Measurements from ENCODE around the gene OPCML.

The OPCML gene

GRCh38 chr11:132981131-132981956 lies 551.0 kb downstream of the OPCML start:
- no peak overlapping the region for H3K27ac ChIP-seq (ENCODE audit: low read length)
- no peaks in the 10 kb centered on the region for H3K4me1 ChIP-seq (ENCODE audit: low read length)
- H3K36me3 ChIP-seq (replicated peaks; ENCODE audit: insufficient read depth, low read length): no peaks in the 10 kb centered on the region
- H3K79me2 ChIP-seq (ENCODE audit: low read length): no peaks in the 10 kb centered on the region
- no peak overlapping the region for H2AFZ ChIP-seq (ENCODE audit: low read length)
- TF ChIP-seq CTCF (IDR thresholded peaks at IDR 0.05; ENCODE audit: low read length): no peak
- TF ChIP-seq EZH2phosphoT487 (IDR thresholded peaks at IDR 0.05; ENCODE audit: low read length): no peak
- TF ChIP-seq EZH2 (optimal IDR thresholded peaks at IDR 0.05; ENCODE audit: low read depth, low read length): no peak
- H3K4me3 ChIP-seq (ENCODE audit: low read length): no peak overlapping the region
- no peaks in the 10 kb centered on the region for H4K20me1 ChIP-seq (ENCODE audit: insufficient read depth, low read length)
- H3K4me2 ChIP-seq (ENCODE audit: low read depth, low read length): no peak overlapping the region
- no peaks in the 10 kb centered on the region for H3F3A ChIP-seq (ENCODE audit: insufficient read depth, low read length)
- no peak overlapping the region for H3K9ac ChIP-seq (ENCODE audit: low read length)
- no peak for DNase-seq
- H3K27me3 ChIP-seq (replicated peaks; ENCODE audit: insufficient read depth, low read length): no peaks in the 10 kb centered on the region
- no peaks in the 10 kb centered on the region for H3K9me2 ChIP-seq (replicated peaks; ENCODE audit: insufficient read depth, low read length)
- H3K9me3 ChIP-seq (replicated peaks; ENCODE audit: insufficient read depth, low read length): no peaks in the 10 kb centered on the region

DNA sequence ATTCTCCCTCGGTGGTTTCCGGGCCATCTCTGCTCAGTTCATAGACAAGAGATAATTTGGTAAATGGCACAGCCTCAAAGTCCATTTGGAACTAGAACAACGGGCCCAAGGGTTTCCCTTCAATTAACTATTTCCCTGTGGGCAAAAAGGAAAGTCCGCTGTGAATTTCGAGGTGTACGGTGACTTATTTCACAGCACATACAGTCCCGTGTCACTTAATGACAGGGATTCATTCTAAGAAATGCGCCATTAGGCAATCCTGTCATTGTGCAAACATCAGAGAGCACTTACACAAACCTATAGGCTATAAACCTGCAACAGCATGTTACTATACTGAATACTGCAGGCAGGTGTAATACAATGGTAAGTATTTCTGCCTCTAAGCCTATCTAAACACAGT lies 551.6 kb downstream of the OPCML start:
- H3K79me2 ChIP-seq (ENCODE audit: low read length): no peaks in the 10 kb centered on the region
- DNase-seq: no peak

DNA sequence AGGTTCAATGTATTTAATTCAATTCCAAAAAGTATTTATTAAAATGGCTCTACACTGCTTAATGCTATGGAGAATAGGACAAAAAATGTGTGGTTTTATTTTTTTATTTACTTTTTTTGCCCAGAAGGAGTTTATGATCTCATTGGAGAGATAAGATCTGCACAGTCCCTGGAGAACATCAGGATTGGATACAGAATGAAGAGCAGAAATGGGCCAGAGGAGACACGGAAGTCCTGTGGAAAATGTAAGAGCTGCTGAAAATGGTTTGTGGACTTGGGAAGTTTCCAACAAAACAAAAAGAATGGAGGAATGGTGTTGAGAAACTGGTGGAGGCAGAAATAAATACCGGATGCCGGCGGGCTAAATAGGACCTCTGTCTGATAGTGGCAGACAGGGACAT lies 554.6 kb downstream of the OPCML start:
- H3K36me3 ChIP-seq (replicated peaks; ENCODE audit: insufficient read depth, low read length): no peaks in the 10 kb centered on the region
- no peaks in the 10 kb centered on the region for H3K4me1 ChIP-seq (ENCODE audit: low read length)
- H3K4me3 ChIP-seq (ENCODE audit: low read length): no peak overlapping the region
- H3K27me3 ChIP-seq (replicated peaks; ENCODE audit: insufficient read depth, low read length): no peaks in the 10 kb centered on the region
- H4K20me1 ChIP-seq (ENCODE audit: insufficient read depth, low read length): no peaks in the 10 kb centered on the region
- no peaks in the 10 kb centered on the region for H3K79me2 ChIP-seq (ENCODE audit: low read length)
- no peak overlapping the region for H3K4me2 ChIP-seq (ENCODE audit: low read depth, low read length)
- H3K9ac ChIP-seq (ENCODE audit: low read length): no peak overlapping the region
- no peaks in the 10 kb centered on the region for H3K9me3 ChIP-seq (replicated peaks; ENCODE audit: insufficient read depth, low read length)
- no peak overlapping the region for H2AFZ ChIP-seq (ENCODE audit: low read length)
- TF ChIP-seq CTCF (IDR thresholded peaks at IDR 0.05; ENCODE audit: low read length) (no peak), EZH2phosphoT487 (IDR thresholded peaks at IDR 0.05; ENCODE audit: low read length) (no peak), EZH2 (optimal IDR thresholded peaks at IDR 0.05; ENCODE audit: low read depth, low read length) (no peak)
- H3K9me2 ChIP-seq (replicated peaks; ENCODE audit: insufficient read depth, low read length): no peaks in the 10 kb centered on the region
- no peak for DNase-seq
- H3K27ac ChIP-seq (ENCODE audit: low read length): no peak overlapping the region
- H3F3A ChIP-seq (ENCODE audit: insufficient read depth, low read length): no peaks in the 10 kb centered on the region

More for the DNA sequence above, 551.6 kb downstream of the OPCML start:
- Histone ChIP-seq H2AFZ (ENCODE audit: low read length) (no peak overlapping the region), H3K4me2 (ENCODE audit: low read depth, low read length) (no peak overlapping the region), H3F3A (ENCODE audit: insufficient read depth, low read length) (no peaks in the 10 kb centered on the region), H3K27ac (ENCODE audit: low read length) (no peak overlapping the region), H4K20me1 (ENCODE audit: insufficient read depth, low read length) (no peaks in the 10 kb centered on the region), H3K4me1 (ENCODE audit: low read length) (no peaks in the 10 kb centered on the region), H3K4me3 (ENCODE audit: low read length) (no peak overlapping the region), H3K27me3 (replicated peaks; ENCODE audit: insufficient read depth, low read length) (no peaks in the 10 kb centered on the region), H3K9me2 (replicated peaks; ENCODE audit: insufficient read depth, low read length) (no peaks in the 10 kb centered on the region), H3K9ac (ENCODE audit: low read length) (no peak overlapping the region), H3K9me3 (replicated peaks; ENCODE audit: insufficient read depth, low read length) (no peaks in the 10 kb centered on the region), H3K36me3 (replicated peaks; ENCODE audit: insufficient read depth, low read length) (no peaks in the 10 kb centered on the region)
- TF ChIP-seq EZH2phosphoT487 (IDR thresholded peaks at IDR 0.05; ENCODE audit: low read length) (no peak), CTCF (IDR thresholded peaks at IDR 0.05; ENCODE audit: low read length) (no peak), EZH2 (optimal IDR thresholded peaks at IDR 0.05; ENCODE audit: low read depth, low read length) (no peak)
